ENCODE data around the gene SLC1A6. TPM values are rescaled to one million over a fixed set of nuclear protein-coding genes. Genes with fewer than 3 reads are reported as not detected.

Gene SLC1A6
- total and polyA plus RNA-seq, 9 of the 15 experiments (the other 6 are each of a cell fraction or from before 2014, with no cell fraction given): not detected

DNA sequence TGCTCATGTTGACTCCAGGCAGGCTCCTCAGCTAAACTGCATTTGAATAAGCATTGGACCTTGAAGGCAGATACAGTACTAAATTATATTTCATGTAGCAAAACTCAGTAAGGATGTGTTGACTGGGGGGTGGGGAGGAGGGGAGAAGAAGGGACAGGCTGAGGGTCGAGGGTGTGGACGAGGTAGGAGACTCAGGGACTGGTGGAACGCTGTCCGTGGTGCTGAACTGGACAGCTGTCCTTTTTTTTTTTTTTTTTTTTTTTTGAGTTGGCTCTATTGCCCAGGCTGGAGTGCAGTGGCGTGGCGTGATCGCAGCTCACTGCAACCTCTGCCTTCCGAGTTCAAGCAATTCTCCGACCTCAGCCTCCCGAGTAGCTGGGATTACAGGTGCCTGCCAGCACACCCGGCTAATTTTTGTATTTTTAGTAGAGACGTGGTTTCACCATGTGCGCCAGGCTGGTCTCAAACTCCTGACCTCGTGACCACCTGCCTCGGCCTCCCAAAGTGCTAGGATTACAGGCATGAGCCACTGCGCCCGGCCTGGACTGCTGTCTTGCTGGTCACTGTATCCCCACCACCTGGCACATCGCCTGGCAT, 36.4 kb upstream of the SLC1A6 start:
- WGBS (ENCODE audit: insufficient coverage, low coverage, missing lambda C conversion rate): 2% methylated on average over 15 of the region's 18 CpGs
- Histone ChIP-seq H3K27me3 (ENCODE audit: control insufficient read depth in 2 of 2, insufficient read depth in 2 of 2, low read length in 2 of 2) (no peaks in the 10 kb centered on the region; a peak in 1 of 5 replicates), H3K36me3 (ENCODE audit: control insufficient read depth, insufficient read depth, low read length) (no peaks in the 10 kb centered on the region), H3K4me1 (replicated peaks in 1 of 2; ENCODE audit: control insufficient read depth in 2 of 2, insufficient read depth in 2 of 2, low read length in 2 of 2) (peaks cover 0 to 2% of the 10 kb centered on the region in 2 experiments; a peak in 1 of 5 replicates), H3K79me2 (ENCODE audit: control insufficient read depth, insufficient read depth, low read length) (no peaks in the 10 kb centered on the region), H4K20me1 (replicated peaks; ENCODE audit: control insufficient read depth, insufficient read depth, low read length) (peaks cover 7% of the 10 kb centered on the region; the same call in 1 of the 2 replicates), H3K27ac (ENCODE audit: extremely low read depth, low read depth, low read length) (no peak overlapping the region), H3K9ac (ENCODE audit: insufficient read depth in 1 of 2, low read depth in 2 of 2, low read length in 2 of 2) (no peak overlapping the region), H2AFZ (ENCODE audit: low read depth, low read length) (no peak overlapping the region), H3K4me2 (ENCODE audit: insufficient read depth, low read length) (no peak overlapping the region), H3K4me3 (no peak overlapping the region), H3K9me1 (ENCODE audit: control insufficient read depth, insufficient read depth, low read length) (no peaks in the 10 kb centered on the region), H3K9me3 (replicated peaks; ENCODE audit: control insufficient read depth, insufficient read depth, low read depth, low read length) (no peaks in the 10 kb centered on the region)
- peak; percentile 59 to 70 (median 65) for DNase-seq (ENCODE audit: extremely low read depth in 1 of 4, low spot score in 3 of 4)
- no peak for FAIRE-seq
- peak; percentile 31; the same call in 1 of the 3 replicates for ATAC-seq
- intact Hi-C loops (cut with micrococcal nuclease): no loop called here
- ChIA-PET POLR2A (no interaction called here), CTCF (ENCODE audit: low intra/inter-chr PET ratio) (no interaction called here)
- in situ Hi-C loops (cut with MboI): no loop called here
- BruUV-seq (replicated peaks): no TSS peak
- TF ChIP-seq NCOA1 (IDR thresholded peaks at IDR 0.05; ENCODE audit: low read depth) (0 out of 2 replicates have a peak, but pooled peaks have one; percentile 53), SIN3A (IDR thresholded peaks at IDR 0.05; ENCODE audit: borderline replicate concordance in 2 of 2, control insufficient read depth in 1 of 2, low read depth in 2 of 2, low read length in 2 of 2) (0 out of 4 replicates have a peak, but pooled peaks of 1 of the 2 experiments have one; percentile 44), MTF1 (CRISPR knock-in tag; IDR thresholded peaks at IDR 0.05; ENCODE audit: borderline replicate concordance) (no peak), ILK (tag; IDR thresholded peaks at IDR 0.05; ENCODE audit: borderline replicate concordance, low read depth) (no peak), RCOR1 (IDR thresholded peaks at IDR 0.05; ENCODE audit: borderline replicate concordance in 1 of 2, low read depth in 2 of 2, low read length in 2 of 2) (peak in 1 of 2 experiments; percentile 47; a peak in 1 of 4 replicates), TEAD4 (IDR thresholded peaks at IDR 0.05; ENCODE audit: low read length) (no peak), TEAD4 (CRISPR knock-in tag; IDR thresholded peaks at IDR 0.05; ENCODE audit: borderline replicate concordance) (no peak), MIER1 (IDR thresholded peaks at IDR 0.05; ENCODE audit: low read depth) (peak; percentile 95), CREBBP (IDR thresholded peaks at IDR 0.05; ENCODE audit: low read depth, low read length) (no peak), EHMT2 (IDR thresholded peaks at IDR 0.05) (peak; percentile 97), ZNF644 (tag; IDR thresholded peaks at IDR 0.05; ENCODE audit: low read depth) (0 out of 2 replicates have a peak, but pooled peaks have one; percentile 48), MTA1 (IDR thresholded peaks at IDR 0.05; ENCODE audit: borderline replicate concordance) (no peak)
- TF ChIP-seq, protein P1, sequence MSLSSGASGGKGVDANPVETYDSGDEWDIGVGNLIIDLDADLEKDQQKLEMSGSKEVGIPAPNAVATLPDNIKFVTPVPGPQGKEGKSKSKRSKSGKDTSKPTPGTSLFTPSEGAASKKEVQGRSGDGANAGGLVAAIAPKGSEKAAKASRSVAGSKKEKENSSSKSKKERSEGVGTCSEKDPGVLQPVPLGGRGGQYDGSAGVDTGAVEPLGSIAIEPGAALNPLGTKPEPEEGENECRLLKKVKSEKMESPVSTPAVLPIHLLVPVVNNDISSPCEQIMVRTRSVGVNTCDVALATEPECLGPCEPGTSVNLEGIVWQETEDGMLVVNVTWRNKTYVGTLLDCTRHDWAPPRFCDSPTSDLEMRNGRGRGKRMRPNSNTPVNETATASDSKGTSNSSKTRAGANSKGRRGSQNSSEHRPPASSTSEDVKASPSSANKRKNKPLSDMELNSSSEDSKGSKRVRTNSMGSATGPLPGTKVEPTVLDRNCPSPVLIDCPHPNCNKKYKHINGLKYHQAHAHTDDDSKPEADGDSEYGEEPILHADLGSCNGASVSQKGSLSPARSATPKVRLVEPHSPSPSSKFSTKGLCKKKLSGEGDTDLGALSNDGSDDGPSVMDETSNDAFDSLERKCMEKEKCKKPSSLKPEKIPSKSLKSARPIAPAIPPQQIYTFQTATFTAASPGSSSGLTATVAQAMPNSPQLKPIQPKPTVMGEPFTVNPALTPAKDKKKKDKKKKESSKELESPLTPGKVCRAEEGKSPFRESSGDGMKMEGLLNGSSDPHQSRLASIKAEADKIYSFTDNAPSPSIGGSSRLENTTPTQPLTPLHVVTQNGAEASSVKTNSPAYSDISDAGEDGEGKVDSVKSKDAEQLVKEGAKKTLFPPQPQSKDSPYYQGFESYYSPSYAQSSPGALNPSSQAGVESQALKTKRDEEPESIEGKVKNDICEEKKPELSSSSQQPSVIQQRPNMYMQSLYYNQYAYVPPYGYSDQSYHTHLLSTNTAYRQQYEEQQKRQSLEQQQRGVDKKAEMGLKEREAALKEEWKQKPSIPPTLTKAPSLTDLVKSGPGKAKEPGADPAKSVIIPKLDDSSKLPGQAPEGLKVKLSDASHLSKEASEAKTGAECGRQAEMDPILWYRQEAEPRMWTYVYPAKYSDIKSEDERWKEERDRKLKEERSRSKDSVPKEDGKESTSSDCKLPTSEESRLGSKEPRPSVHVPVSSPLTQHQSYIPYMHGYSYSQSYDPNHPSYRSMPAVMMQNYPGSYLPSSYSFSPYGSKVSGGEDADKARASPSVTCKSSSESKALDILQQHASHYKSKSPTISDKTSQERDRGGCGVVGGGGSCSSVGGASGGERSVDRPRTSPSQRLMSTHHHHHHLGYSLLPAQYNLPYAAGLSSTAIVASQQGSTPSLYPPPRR (CRISPR knock-in tag; IDR thresholded peaks at IDR 0.05; ENCODE audit: borderline replicate concordance): no peak
- TF ChIP-seq, protein P2, sequence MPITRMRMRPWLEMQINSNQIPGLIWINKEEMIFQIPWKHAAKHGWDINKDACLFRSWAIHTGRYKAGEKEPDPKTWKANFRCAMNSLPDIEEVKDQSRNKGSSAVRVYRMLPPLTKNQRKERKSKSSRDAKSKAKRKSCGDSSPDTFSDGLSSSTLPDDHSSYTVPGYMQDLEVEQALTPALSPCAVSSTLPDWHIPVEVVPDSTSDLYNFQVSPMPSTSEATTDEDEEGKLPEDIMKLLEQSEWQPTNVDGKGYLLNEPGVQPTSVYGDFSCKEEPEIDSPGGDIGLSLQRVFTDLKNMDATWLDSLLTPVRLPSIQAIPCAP (CRISPR knock-in tag; IDR thresholded peaks at IDR 0.05; ENCODE audit: borderline replicate concordance): no peak
- TF ChIP-seq, protein P3, sequence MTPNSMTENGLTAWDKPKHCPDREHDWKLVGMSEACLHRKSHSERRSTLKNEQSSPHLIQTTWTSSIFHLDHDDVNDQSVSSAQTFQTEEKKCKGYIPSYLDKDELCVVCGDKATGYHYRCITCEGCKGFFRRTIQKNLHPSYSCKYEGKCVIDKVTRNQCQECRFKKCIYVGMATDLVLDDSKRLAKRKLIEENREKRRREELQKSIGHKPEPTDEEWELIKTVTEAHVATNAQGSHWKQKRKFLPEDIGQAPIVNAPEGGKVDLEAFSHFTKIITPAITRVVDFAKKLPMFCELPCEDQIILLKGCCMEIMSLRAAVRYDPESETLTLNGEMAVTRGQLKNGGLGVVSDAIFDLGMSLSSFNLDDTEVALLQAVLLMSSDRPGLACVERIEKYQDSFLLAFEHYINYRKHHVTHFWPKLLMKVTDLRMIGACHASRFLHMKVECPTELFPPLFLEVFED (CRISPR knock-in tag; conservative IDR thresholded peaks at IDR 0.05): no peak
